ENCODE data around the gene DMWD. TPM values are rescaled to one million over a fixed set of nuclear protein-coding genes. Genes with fewer than 3 reads are reported as not detected.

DMWD gene
- total RNA-seq, 3 donors from 2014 or later (not counting 1 experiment from before 2014, with no cell fraction given) = 66.2 to 82.1 (median 66.3) TPM

- Histone ChIP-seq H3K36me3 (ENCODE audit: control insufficient read depth, insufficient read depth, low read length) (no peaks in the 10 kb centered on the region), H3K27me3 (ENCODE audit: control insufficient read depth, insufficient read depth, low read length) (no peaks in the 10 kb centered on the region), H3K4me3 (ENCODE audit: low read length) (no peak overlapping the region), H3K4me1 (ENCODE audit: control insufficient read depth, insufficient read depth, low read length) (no peaks in the 10 kb centered on the region), H3K27ac (ENCODE audit: low read length) (no peak overlapping the region), H3K9me3 (ENCODE audit: control insufficient read depth, insufficient read depth, low read length) (no peaks in the 10 kb centered on the region)
- WGBS (ENCODE audit: insufficient coverage) = 93% methylated on average over 6 of the region's 6 CpGs
- ATAC-seq (no peak), DNase-seq (no peak)
- Mint-ChIP-seq H3K27me3 (ENCODE audit: low read depth in 2 of 2) (peaks cover 8 to 17% of the 10 kb centered on the region in 2 donors), H3K27ac (no peak overlapping the region), H3K4me1 (no peaks in the 10 kb centered on the region), H3K4me3 (no peak overlapping the region), H3K36me3 (no peaks in the 10 kb centered on the region), H3K9me3 (no peaks in the 10 kb centered on the region)
- no peak for TF ChIP-seq CTCF (IDR thresholded peaks at IDR 0.05)
- intact Hi-C loops (cut with micrococcal nuclease) = no loop called here
These were observed 47.0 kb downstream of the DMWD start for GRCh38 chr19:45745606-45746005.

DNA sequence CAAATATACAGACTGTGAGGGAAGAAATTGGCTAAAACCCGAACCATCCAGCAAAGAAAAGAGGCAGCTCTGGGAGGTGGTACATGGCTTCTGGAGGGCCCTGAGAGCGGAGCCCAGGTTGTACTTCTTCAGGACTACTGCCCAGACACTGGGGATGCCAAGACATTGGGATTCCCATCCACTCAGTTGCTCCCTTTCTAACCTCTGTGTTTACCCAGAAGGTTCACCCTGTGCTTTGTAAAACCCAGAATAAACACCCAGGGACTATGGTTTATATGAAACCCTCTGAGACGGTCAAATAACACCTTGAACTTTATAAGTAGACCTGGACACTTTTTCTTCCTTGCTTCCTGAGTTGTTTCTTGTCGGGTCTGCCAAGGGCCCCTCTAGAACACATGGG is 49.7 kb downstream of the DMWD start:
- H3K9me3 ChIP-seq (ENCODE audit: control insufficient read depth, insufficient read depth, low read length) = no peaks in the 10 kb centered on the region
- no peak for ATAC-seq
- Mint-ChIP-seq H3K27ac (no peak overlapping the region), H3K4me3 (no peak overlapping the region), H3K4me1 (no peaks in the 10 kb centered on the region), H3K27me3 (ENCODE audit: low read depth in 2 of 2) (peaks cover 8 to 17% of the 10 kb centered on the region in 2 donors), H3K9me3 (no peaks in the 10 kb centered on the region), H3K36me3 (no peaks in the 10 kb centered on the region)
- no peak for TF ChIP-seq CTCF (IDR thresholded peaks at IDR 0.05)
- H3K4me1 ChIP-seq (ENCODE audit: control insufficient read depth, insufficient read depth, low read length) = no peaks in the 10 kb centered on the region
- WGBS (ENCODE audit: insufficient coverage) = 79% methylated on average over 2 of the region's 4 CpGs
- no peaks in the 10 kb centered on the region for H3K36me3 ChIP-seq (ENCODE audit: control insufficient read depth, insufficient read depth, low read length)
- H3K4me3 ChIP-seq (ENCODE audit: low read length) = no peak overlapping the region
- intact Hi-C loops (cut with micrococcal nuclease) = no loop called here
- H3K27ac ChIP-seq (ENCODE audit: low read length) = no peak overlapping the region
- no peak for DNase-seq
- no peaks in the 10 kb centered on the region for H3K27me3 ChIP-seq (ENCODE audit: control insufficient read depth, insufficient read depth, low read length)

GRCh38 chr19:45739498-45740439 is 52.9 kb downstream of the DMWD start:
- intact Hi-C loops (cut with micrococcal nuclease) = no loop called here
- no peaks in the 10 kb centered on the region for H3K4me1 ChIP-seq (ENCODE audit: control insufficient read depth, insufficient read depth, low read length)
- H3K4me3 ChIP-seq (ENCODE audit: low read length) = no peak overlapping the region
- H3K4me3 Mint-ChIP-seq = no peak overlapping the region
- H3K36me3 ChIP-seq (ENCODE audit: control insufficient read depth, insufficient read depth, low read length) = no peaks in the 10 kb centered on the region
- WGBS (ENCODE audit: insufficient coverage) = 87% methylated on average over 10 of the region's 10 CpGs
- no peak for TF ChIP-seq CTCF (IDR thresholded peaks at IDR 0.05)
- no peaks in the 10 kb centered on the region for H3K9me3 Mint-ChIP-seq
- H3K27me3 ChIP-seq (ENCODE audit: control insufficient read depth, insufficient read depth, low read length) = no peaks in the 10 kb centered on the region
- H3K36me3 Mint-ChIP-seq = no peaks in the 10 kb centered on the region
- no peak overlapping the region for H3K27ac ChIP-seq (ENCODE audit: low read length)
- peaks cover 4 to 8% of the 10 kb centered on the region in 2 donors for H3K27me3 Mint-ChIP-seq (ENCODE audit: low read depth in 2 of 2)
- DNase-seq = no peak
- no peak for ATAC-seq
- no peak overlapping the region for H3K27ac Mint-ChIP-seq
- no peaks in the 10 kb centered on the region for H3K4me1 Mint-ChIP-seq
- H3K9me3 ChIP-seq (ENCODE audit: control insufficient read depth, insufficient read depth, low read length) = no peaks in the 10 kb centered on the region

Measured in natural killer cell (primary cell).